Gastrocnemius medialis (tissue), 4 donors: ENCODE data around the gene RYR3. TPM values are rescaled to one million over a fixed set of nuclear protein-coding genes. Genes with fewer than 3 reads are reported as not detected.

Source experiments
- ATAC-seq, 2 donors: fragments of 150-250 bp; one replicate each; pipeline ENCODE4 v1.9.1; 2016
- DNase-seq, 2 donors: peaks; one replicate each; pipeline ENCODE4 v3.0.0-alpha.2; 2019
- H3K27ac ChIP-seq, 4 donors: fragments of 200-600 bp; sonication (generic); 1 replicate in 1 of 4; 2 replicates in 3 of 4; pipeline ENCODE4 v1.5.1; 2016 to 2018; ENCODE audit warnings: mild to moderate bottlenecking in 2 of 4, moderate library complexity in 1 of 4
- H3K27me3 ChIP-seq, 3 donors: fragments of 200-600 bp; sonication (generic) in 2 of 3; 1 replicate in 1 of 3; 2 replicates in 2 of 3; pipeline versions ENCODE4 v1.5.1 to v1.6.0; 2016 to 2019; ENCODE audit warnings: mild to moderate bottlenecking in 1 of 3, moderate library complexity in 1 of 3
- H3K36me3 ChIP-seq, 2 donors: fragments of 200-600 bp; sonication (generic) in 1 of 2; one replicate each; pipeline ENCODE4 v1.5.1; 2017 to 2018
- H3K4me1 ChIP-seq, 2 donors: fragments of 200-600 bp; sonication (generic) in 1 of 2; one replicate each; pipeline ENCODE4 v1.5.1; 2016 to 2017; ENCODE audit warnings: mild to moderate bottlenecking in 2 of 2
- H3K4me3 ChIP-seq, 4 donors: fragments of 200-600 bp; sonication (generic) in 3 of 4; 1 replicate in 1 of 4; 2 replicates in 3 of 4; pipeline ENCODE4 v1.5.1; 2016 to 2019; ENCODE audit warnings: mild to moderate bottlenecking in 2 of 4
- H3K9me3 ChIP-seq, 3 donors: fragments of 200-600 bp; sonication (generic) in 2 of 3; 1 replicate in 1 of 3; 2 replicates in 2 of 3; pipeline ENCODE4 v1.5.1; 2016 to 2019
- POLR2A ChIP-seq, 2 donors: fragments of 450-650 bp; IDR thresholded peaks; one replicate each; pipeline ENCODE4 v1.6.1; 2017; ENCODE audit warnings: antibody characterized with exemption in 2 of 2, mild to moderate bottlenecking in 2 of 2, moderate library complexity in 2 of 2
- in situ Hi-C, 4 donors: fragments of 200-750 bp; cut with MboI; loops; one replicate each; pipeline versions ENCODE4 v1.15.0 to v1.8.0; 2017; ENCODE audit warnings: low sequenced_read_pairs in 4 of 4
- intact Hi-C: fragments of 100-400 bp; cut with DNase I; formaldehyde crosslinking; loops from one replicate; pipeline ENCODE4 v1.15.1; 2023; ENCODE audit warnings: low total_unique reads
- total RNA-seq, 4 donors: library from RNA; depleted of rRNA; stranded (reverse); fragments of >200 nt; gene quantifications; one replicate each; pipeline versions ENCODE4 v1.1.0 to v1.2.3, GENCODE V29; 2016
- TF ChIP-seq, protein P1 (sequence below), 5 experiments: fragments of 450-650 bp in 3 of 5; fragments of 200-600 bp in 2 of 5; sonication (generic) in 2 of 5; IDR thresholded peaks in 4 of 5; conservative IDR thresholded peaks in 1 of 5; 1 replicate in 4 of 5; 2 replicates in 1 of 5; pipeline ENCODE4 v1.5.1; 2016 to 2019; ENCODE audit warnings: antibody characterized with exemption in 5 of 5, mild to moderate bottlenecking in 3 of 5, moderate library complexity in 3 of 5

Gene RYR3
- total RNA-seq, 4 donors from 2014 or later, result 7.6 to 30.9 (median 20.6) TPM

DNA sequence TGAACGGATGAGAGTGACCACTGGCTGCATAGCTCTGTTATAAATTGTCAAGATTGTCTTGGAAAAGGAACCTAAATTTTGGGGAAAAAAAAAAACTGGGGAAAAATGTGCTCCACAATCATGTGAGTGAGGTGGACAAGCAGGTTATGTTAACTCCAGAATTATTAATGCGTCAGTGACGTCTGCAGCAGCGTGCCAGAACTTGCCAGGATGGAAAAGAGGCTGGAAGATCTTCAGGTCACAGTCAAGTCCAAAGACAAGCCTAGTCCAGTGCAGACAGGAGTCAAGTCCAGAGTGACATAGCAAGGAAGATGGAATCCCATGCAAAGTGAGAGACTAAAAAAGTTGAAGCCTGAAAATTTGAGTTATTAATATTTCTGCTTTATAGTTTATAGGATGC lies 140.6 kb downstream of the RYR3 start:
- peaks cover 5 to 14% of the 10 kb centered on the region in 2 donors for H3K4me1 ChIP-seq
- no peak for DNase-seq
- no peaks in the 10 kb centered on the region for H3K9me3 ChIP-seq
- H3K27me3 ChIP-seq, result no peaks in the 10 kb centered on the region
- intact Hi-C loops, result no loop called here
- no peak for ATAC-seq
- H3K4me3 ChIP-seq, result no peak overlapping the region
- TF ChIP-seq, protein P1, sequence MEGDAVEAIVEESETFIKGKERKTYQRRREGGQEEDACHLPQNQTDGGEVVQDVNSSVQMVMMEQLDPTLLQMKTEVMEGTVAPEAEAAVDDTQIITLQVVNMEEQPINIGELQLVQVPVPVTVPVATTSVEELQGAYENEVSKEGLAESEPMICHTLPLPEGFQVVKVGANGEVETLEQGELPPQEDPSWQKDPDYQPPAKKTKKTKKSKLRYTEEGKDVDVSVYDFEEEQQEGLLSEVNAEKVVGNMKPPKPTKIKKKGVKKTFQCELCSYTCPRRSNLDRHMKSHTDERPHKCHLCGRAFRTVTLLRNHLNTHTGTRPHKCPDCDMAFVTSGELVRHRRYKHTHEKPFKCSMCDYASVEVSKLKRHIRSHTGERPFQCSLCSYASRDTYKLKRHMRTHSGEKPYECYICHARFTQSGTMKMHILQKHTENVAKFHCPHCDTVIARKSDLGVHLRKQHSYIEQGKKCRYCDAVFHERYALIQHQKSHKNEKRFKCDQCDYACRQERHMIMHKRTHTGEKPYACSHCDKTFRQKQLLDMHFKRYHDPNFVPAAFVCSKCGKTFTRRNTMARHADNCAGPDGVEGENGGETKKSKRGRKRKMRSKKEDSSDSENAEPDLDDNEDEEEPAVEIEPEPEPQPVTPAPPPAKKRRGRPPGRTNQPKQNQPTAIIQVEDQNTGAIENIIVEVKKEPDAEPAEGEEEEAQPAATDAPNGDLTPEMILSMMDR (IDR thresholded peaks at IDR 0.05 in 4 of 5, conservative IDR thresholded peaks at IDR 0.05 in 1 of 5), result no peak
- TF ChIP-seq POLR2A (IDR thresholded peaks at IDR 0.05), result no peak
- no peak overlapping the region for H3K27ac ChIP-seq
- H3K36me3 ChIP-seq, result no peaks in the 10 kb centered on the region
- in situ Hi-C loops, result no loop called here

GRCh38 chr15:33453761-33454160 lies 143.0 kb downstream of the RYR3 start:
- in situ Hi-C loops (no loop called here), intact Hi-C loops (no loop called here)
- no peak overlapping the region for H3K27ac ChIP-seq
- H3K4me3 ChIP-seq, result no peak overlapping the region
- no peaks in the 10 kb centered on the region for H3K36me3 ChIP-seq
- no peak for TF ChIP-seq POLR2A (IDR thresholded peaks at IDR 0.05)
- TF ChIP-seq, protein P1 (IDR thresholded peaks at IDR 0.05 in 4 of 5, conservative IDR thresholded peaks at IDR 0.05 in 1 of 5), result no peak
- ATAC-seq (no peak), DNase-seq (no peak)
- H3K9me3 ChIP-seq, result no peaks in the 10 kb centered on the region
- H3K27me3 ChIP-seq, result no peaks in the 10 kb centered on the region
- H3K4me1 ChIP-seq, result peaks cover 5 to 14% of the 10 kb centered on the region in 2 donors

DNA sequence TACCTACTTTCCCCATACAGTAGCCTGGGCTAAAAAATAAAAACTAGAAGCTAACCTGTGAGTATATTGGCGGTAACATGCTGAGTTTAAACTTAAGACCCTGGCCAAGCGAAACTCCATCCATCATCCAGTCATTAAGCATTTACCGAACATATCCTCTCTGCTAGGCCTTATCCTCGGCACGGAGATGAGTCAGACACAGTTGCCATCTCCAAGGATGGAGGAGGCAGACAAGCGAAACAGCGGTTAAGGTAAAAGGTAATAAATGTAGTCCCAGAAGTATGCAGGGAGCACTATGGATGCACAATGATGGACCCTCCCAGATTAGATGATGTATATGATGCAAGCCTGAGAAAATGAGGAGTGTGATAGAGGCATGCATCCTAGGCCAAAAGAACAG lies 143.6 kb downstream of the RYR3 start:
- no peak for ATAC-seq
- intact Hi-C loops (no loop called here), in situ Hi-C loops (no loop called here)
- Histone ChIP-seq H3K27me3 (no peaks in the 10 kb centered on the region), H3K9me3 (no peaks in the 10 kb centered on the region), H3K4me3 (no peak overlapping the region), H3K27ac (no peak overlapping the region), H3K36me3 (no peaks in the 10 kb centered on the region), H3K4me1 (peaks cover 5 to 10% of the 10 kb centered on the region in 2 donors)
- TF ChIP-seq, protein P1 (IDR thresholded peaks at IDR 0.05 in 4 of 5, conservative IDR thresholded peaks at IDR 0.05 in 1 of 5), result no peak
- TF ChIP-seq POLR2A (IDR thresholded peaks at IDR 0.05), result no peak
- no peak for DNase-seq

- intact Hi-C loops, result no loop called here
- ATAC-seq, result no peak
Observed at GRCh38 chr15:33454996-33455395, 144.2 kb downstream of the RYR3 start.

More at GRCh38 chr15:33454996-33455395, 144.2 kb downstream of the RYR3 start:
- Histone ChIP-seq H3K9me3 (no peaks in the 10 kb centered on the region), H3K27me3 (no peaks in the 10 kb centered on the region), H3K4me3 (no peak overlapping the region), H3K4me1 (peaks cover 5 to 10% of the 10 kb centered on the region in 2 donors), H3K36me3 (no peaks in the 10 kb centered on the region), H3K27ac (no peak overlapping the region)
- DNase-seq, result no peak
- in situ Hi-C loops, result no loop called here
- no peak for TF ChIP-seq POLR2A (IDR thresholded peaks at IDR 0.05)
- TF ChIP-seq, protein P1 (IDR thresholded peaks at IDR 0.05 in 4 of 5, conservative IDR thresholded peaks at IDR 0.05 in 1 of 5), result no peak
